RWPE2 (cell line): ENCODE measurements around the gene EME2.

Source experiments
- ATAC-seq: fragments of 200-7000 bp; cut with Tn5 transposase; 3 replicates; pipeline ENCODE4 v1.9.1; 2021; ENCODE audit warnings: low read depth
- DNase-seq: peaks from one replicate; pipeline ENCODE4 v3.0.0-alpha.2; 2020; ENCODE audit warnings: low spot score
- H3K27ac ChIP-seq: fragments of 450-650 bp; 2 replicates; pipeline ENCODE4 v1.5.1; 2017; ENCODE audit warnings: mild to moderate bottlenecking; ENCODE audit not compliant: poor library complexity, severe bottlenecking
- H3K27me3 ChIP-seq: fragments of 250-450 bp; sonication (Bioruptor Pico); 2 replicates; pipeline ENCODE4 v1.5.1; 2021; ENCODE audit warnings: mild to moderate bottlenecking, moderate library complexity; ENCODE audit not compliant: insufficient read depth, poor library complexity, severe bottlenecking
- H3K36me3 ChIP-seq: fragments of 250-450 bp; sonication (Bioruptor Pico); 2 replicates; pipeline ENCODE4 v1.5.1; 2020; ENCODE audit warnings: low read depth, mild to moderate bottlenecking, moderate library complexity
- H3K4me1 ChIP-seq: fragments of 250-450 bp; sonication (Bioruptor Pico); 2 replicates; pipeline ENCODE4 v1.5.1; 2021; ENCODE audit warnings: mild to moderate bottlenecking, moderate library complexity; ENCODE audit not compliant: insufficient read depth, poor library complexity, severe bottlenecking
- H3K4me3 ChIP-seq: fragments of 250-450 bp; sonication (Bioruptor Pico); 2 replicates; pipeline ENCODE4 v1.5.1; 2021; ENCODE audit warnings: mild to moderate bottlenecking, moderate library complexity; ENCODE audit not compliant: severe bottlenecking
- H3K9me3 ChIP-seq: fragments of 250-450 bp; sonication (Bioruptor Pico); 2 replicates; pipeline ENCODE4 v1.5.1; 2021; ENCODE audit warnings: mild to moderate bottlenecking, moderate library complexity; ENCODE audit not compliant: severe bottlenecking
- TF ChIP-seq, protein P1 (sequence below): fragments of 450-650 bp; IDR thresholded peaks from one replicate; pipeline ENCODE4 v1.5.1; 2017; ENCODE audit warnings: mild to moderate bottlenecking, moderate library complexity; ENCODE audit not compliant: poor library complexity, severe bottlenecking

Gene EME2, protein sequence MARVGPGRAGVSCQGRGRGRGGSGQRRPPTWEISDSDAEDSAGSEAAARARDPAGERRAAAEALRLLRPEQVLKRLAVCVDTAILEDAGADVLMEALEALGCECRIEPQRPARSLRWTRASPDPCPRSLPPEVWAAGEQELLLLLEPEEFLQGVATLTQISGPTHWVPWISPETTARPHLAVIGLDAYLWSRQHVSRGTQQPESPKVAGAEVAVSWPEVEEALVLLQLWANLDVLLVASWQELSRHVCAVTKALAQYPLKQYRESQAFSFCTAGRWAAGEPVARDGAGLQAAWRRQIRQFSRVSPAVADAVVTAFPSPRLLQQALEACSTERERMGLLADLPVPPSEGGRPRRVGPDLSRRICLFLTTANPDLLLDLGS

DNA sequence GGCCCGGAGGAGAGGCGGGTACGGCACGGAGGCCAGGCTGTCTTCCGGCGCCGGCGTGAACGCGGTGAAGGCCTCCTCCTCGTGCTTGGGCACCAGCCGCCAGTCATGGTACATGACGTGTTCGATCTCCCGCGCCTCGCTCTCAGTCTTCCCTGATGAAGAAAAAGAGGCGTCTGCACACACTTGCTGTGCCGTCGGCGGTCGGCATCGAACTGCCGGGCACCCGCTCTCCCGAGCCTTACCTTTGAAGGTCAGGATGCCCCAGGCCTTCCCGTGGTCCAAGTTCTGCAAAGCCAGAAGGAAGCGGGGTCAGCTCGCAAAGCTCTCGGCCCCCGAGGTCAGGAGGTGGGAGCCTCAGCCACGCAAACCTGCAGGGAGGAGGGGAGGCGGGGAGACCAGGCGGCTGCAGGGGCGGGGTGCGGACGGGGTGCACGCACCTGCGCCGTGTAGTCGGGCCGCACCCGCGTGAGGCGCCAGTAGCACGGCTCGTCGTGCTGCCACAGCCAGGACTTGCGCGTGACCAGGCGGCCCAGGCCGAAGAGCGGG, at the start of gene EME2:
EME2 (plus strand) TSS at position 449 of the 546 bp plus-strand sequence. CDS start 418 bp downstream, outside the sequence.
- H3K27ac ChIP-seq, result peak within 1 kb of the TSS; percentile 66
- peaks cover 4% of the 10 kb centered on the region for H3K4me1 ChIP-seq
- no peaks in the 10 kb centered on the region for H3K27me3 ChIP-seq
- H3K36me3 ChIP-seq, result peaks cover 30% of the 10 kb centered on the region
- H3K4me3 ChIP-seq, result peak within 1 kb of the TSS; percentile 83
- ATAC-seq (no peak), DNase-seq (no peak)
- TF ChIP-seq, protein P1, sequence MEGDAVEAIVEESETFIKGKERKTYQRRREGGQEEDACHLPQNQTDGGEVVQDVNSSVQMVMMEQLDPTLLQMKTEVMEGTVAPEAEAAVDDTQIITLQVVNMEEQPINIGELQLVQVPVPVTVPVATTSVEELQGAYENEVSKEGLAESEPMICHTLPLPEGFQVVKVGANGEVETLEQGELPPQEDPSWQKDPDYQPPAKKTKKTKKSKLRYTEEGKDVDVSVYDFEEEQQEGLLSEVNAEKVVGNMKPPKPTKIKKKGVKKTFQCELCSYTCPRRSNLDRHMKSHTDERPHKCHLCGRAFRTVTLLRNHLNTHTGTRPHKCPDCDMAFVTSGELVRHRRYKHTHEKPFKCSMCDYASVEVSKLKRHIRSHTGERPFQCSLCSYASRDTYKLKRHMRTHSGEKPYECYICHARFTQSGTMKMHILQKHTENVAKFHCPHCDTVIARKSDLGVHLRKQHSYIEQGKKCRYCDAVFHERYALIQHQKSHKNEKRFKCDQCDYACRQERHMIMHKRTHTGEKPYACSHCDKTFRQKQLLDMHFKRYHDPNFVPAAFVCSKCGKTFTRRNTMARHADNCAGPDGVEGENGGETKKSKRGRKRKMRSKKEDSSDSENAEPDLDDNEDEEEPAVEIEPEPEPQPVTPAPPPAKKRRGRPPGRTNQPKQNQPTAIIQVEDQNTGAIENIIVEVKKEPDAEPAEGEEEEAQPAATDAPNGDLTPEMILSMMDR, result no peak
- H3K9me3 ChIP-seq, result no peaks in the 10 kb centered on the region

DNA sequence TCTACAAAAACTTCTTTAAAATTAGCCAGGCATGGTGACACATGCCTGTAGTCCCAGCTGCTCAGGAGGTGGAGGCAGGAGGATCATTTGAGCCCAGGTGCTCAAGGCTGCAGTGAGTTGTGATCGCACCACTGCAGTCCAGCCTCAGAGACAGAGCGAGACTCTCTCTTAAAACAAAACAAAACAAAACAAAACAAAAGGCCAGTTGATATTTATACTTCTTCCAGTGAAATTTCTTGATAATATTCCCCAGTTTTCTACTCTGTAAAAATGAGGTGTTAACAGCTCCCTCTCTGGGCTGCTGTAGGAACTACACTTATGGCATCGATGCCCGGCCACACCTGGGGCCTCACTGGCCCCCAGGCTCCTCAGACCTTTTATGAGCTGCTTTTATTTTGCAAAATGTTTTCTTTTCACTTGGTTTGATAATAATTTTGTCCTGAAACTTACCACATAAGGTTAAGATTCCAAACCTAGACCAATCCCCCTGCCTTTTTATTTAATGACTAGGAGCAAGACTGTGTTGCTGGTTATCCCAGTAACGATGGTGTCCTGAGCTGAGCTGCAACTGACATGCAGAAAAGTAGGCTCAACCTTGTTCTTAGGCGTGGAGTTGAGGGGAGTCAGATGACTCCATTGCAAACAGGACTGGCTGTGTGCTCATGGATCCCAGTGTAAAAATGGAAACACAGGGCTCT, 49.0 kb upstream of the EME2 start:
- DNase-seq (no peak), ATAC-seq (no peak)
- Histone ChIP-seq H3K4me1 (peaks cover 17% of the 10 kb centered on the region), H3K36me3 (peaks cover 11% of the 10 kb centered on the region; the same call in 1 of the 2 replicates), H3K9me3 (no peaks in the 10 kb centered on the region), H3K27me3 (no peaks in the 10 kb centered on the region), H3K4me3 (no peak overlapping the region), H3K27ac (no peak overlapping the region)
- TF ChIP-seq, protein P1, result peak; percentile 75

DNA sequence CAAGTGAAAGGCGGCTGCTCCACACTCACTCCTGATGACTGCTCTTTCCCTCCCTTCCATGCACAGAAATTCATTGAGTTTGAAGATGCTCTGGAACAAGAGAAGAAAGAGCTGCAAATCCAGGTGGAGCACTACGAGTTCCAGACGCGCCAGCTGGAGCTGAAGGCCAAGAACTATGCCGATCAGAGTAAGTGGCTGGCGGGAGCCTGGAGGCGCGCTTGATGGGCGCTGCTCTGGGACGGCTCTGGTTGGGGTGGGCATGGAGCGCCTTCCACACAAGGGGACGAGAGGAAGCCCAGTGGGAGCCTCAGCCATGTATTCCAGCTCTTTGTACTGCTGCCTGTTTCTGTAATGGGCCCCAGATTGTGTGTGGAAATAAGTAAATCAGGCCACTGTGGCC, 48.1 kb upstream of the EME2 start:
- no peak overlapping the region for H3K27ac ChIP-seq
- H3K4me3 ChIP-seq, result no peak overlapping the region

DNA sequence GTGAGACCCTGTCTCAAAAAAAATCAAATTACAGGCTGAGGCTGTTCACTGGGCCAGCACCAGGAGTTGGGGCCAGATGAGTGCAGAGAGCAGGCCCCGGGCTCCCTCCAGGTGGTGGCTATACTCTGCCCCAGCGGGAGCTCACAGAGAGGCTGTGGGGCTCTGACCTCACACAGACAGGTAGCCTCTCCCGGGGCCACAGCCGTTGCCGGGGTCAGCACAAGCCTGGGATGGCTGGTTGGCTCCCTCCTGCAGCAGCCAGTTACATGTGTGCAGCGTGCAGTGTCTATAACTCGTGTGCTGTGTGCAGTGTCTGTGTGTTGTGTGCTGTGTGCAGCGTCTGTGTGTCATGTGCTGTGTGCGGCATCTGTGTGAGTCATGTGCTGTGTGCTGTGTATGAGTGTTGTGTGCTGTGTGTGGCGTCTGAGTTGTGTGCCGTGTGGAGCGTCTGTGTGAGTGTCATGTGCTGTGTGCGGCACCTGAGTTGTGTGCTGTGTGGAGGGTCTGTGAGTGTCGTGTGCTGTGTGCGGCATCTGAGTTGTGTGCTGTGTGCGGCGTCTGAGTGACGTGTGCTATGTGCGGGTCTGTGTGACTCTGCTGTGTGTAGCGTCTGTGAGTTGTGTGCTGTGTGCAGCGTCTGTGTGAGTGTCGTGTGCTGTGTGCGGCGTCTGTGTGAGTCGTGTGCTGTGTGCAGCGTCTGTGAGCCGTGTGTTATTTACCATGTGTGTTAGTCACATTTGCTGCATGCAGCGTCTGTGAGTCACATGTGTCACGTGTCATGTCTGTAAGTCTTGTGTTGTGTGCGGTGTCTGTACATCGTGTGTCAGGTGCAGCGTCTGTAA, 45.7 kb upstream of the EME2 start:
- peaks cover 16% of the 10 kb centered on the region; the same call in 1 of the 2 replicates for H3K36me3 ChIP-seq
- peaks cover 13% of the 10 kb centered on the region for H3K4me1 ChIP-seq
- no peak overlapping the region for H3K4me3 ChIP-seq
- no peak overlapping the region for H3K27ac ChIP-seq
- TF ChIP-seq, protein P1, result no peak
- DNase-seq, result no peak
- no peaks in the 10 kb centered on the region for H3K9me3 ChIP-seq
- H3K27me3 ChIP-seq, result no peaks in the 10 kb centered on the region
- no peak for ATAC-seq

More for the DNA sequence above, 48.1 kb upstream of the EME2 start:
- peaks cover 17% of the 10 kb centered on the region for H3K4me1 ChIP-seq
- peaks cover 11% of the 10 kb centered on the region; the same call in 1 of the 2 replicates for H3K36me3 ChIP-seq
- DNase-seq (no peak), ATAC-seq (no peak)
- no peaks in the 10 kb centered on the region for H3K27me3 ChIP-seq
- H3K9me3 ChIP-seq, result no peaks in the 10 kb centered on the region
- TF ChIP-seq, protein P1, result no peak
